Thyroid gland (tissue), 4 donors: Measurements from ENCODE around the gene TK1.
"Not testable (repeated sequence)": the region's sequence is repeated elsewhere in the genome, so short reads cannot be mapped to it uniquely, and the experiment has no call there.

Source experiments
- POLR2A ChIP-seq, 2 donors: fragments of 450-650 bp; IDR thresholded peaks; one replicate each; pipeline ENCODE4 v1.6.1; 2017; ENCODE audit warnings: antibody characterized with exemption in 2 of 2, mild to moderate bottlenecking in 2 of 2, moderate library complexity in 1 of 2
- TF ChIP-seq, protein P1 (sequence below), 6 experiments: fragments of 200-600 bp in 3 of 6; fragments of 450-650 bp in 3 of 6; sonication (generic) in 3 of 6; IDR thresholded peaks; one replicate each; pipeline ENCODE4 v1.5.1; 2016 to 2019; ENCODE audit warnings: antibody characterized with exemption in 6 of 6, mild to moderate bottlenecking in 2 of 6, inconsistent platforms in 1 of 6, moderate library complexity in 1 of 6

DNA sequence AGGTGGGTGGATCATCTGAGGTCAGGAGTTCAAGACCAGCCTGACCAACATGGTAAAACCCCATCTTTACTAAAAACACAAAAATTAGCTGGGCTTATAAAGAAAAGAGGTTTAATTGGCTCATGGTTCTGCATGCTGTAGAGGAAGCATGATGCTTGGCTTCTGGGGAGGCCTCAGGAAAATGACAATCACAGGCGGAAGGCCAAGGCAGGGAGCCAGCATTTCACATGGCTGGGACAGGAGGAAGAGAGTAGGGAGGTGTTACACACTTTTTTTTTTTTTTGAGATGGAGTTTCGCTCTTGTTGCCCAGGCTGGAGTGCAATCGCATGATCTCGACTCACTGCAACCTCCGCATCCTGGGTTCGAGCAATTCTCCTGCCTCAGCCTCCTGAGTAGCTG, 48.2 kb upstream of the TK1 start:
- TF ChIP-seq, protein P1, sequence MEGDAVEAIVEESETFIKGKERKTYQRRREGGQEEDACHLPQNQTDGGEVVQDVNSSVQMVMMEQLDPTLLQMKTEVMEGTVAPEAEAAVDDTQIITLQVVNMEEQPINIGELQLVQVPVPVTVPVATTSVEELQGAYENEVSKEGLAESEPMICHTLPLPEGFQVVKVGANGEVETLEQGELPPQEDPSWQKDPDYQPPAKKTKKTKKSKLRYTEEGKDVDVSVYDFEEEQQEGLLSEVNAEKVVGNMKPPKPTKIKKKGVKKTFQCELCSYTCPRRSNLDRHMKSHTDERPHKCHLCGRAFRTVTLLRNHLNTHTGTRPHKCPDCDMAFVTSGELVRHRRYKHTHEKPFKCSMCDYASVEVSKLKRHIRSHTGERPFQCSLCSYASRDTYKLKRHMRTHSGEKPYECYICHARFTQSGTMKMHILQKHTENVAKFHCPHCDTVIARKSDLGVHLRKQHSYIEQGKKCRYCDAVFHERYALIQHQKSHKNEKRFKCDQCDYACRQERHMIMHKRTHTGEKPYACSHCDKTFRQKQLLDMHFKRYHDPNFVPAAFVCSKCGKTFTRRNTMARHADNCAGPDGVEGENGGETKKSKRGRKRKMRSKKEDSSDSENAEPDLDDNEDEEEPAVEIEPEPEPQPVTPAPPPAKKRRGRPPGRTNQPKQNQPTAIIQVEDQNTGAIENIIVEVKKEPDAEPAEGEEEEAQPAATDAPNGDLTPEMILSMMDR (IDR thresholded peaks at IDR 0.05): not testable (repeated sequence)
- TF ChIP-seq POLR2A (IDR thresholded peaks at IDR 0.05): not testable (repeated sequence)
